Measurements from ENCODE around the gene TMIGD3.

Gene TMIGD3

GRCh38 chr1:111448918-111449702 lies 54.3 kb downstream of the TMIGD3 start, which contains the start of the genes ATP5PB and WDR77:
Gene ATP5PB, plus strand, starts transcription at chr1:111449464. Its CDS starts 78 bp downstream, at chr1:111449542.
Gene WDR77, minus strand, starts transcription at chr1:111449256. Its CDS starts 87 bp downstream, at chr1:111449169.
- Histone ChIP-seq H3K27me3 (ENCODE audit: control insufficient read depth, insufficient read depth, low read length) (no peaks in the 10 kb centered on the region), H3K27ac (ENCODE audit: low read depth, low read length) (peak within 1 kb of the TSS; percentile 90), H3K36me3 (ENCODE audit: control insufficient read depth, insufficient read depth, low read length) (no peaks in the 10 kb centered on the region), H3K4me1 (ENCODE audit: control insufficient read depth, insufficient read depth, low read length) (peaks cover 12% of the 10 kb centered on the region), H3K4me3 (ENCODE audit: low read length) (peak within 1 kb of the TSS; percentile 86), H3K9ac (ENCODE audit: low read length) (peak within 1 kb of the TSS; percentile 92)

DNA sequence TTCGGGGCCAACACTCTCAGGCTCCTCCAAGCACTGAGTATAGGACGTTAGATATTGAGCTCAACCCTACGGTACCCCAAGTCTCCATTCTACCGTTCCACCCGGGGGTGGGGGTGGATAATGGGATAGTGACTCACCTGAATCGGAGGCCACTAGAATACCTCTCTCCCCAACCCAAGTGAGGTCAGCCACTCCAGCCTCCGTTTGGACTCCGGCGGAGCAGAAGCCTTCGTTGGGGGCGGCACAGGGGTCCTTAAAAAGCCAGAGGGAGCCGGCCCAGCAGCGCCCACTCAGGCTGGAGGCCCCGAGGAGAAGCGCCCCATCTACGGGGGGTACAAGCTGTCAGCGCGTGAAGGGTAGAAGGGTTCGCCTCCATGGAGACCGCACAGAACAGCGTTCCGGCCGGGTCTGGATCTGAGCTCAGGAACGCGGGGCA lies 54.9 kb downstream of the TMIGD3 start:
- Histone ChIP-seq H3K4me3 (ENCODE audit: low read length) (peak overlapping the region; percentile 79), H3K27me3 (ENCODE audit: control insufficient read depth, insufficient read depth, low read length) (no peaks in the 10 kb centered on the region), H3K27ac (ENCODE audit: low read depth, low read length) (peak overlapping the region; percentile 38), H3K4me1 (ENCODE audit: control insufficient read depth, insufficient read depth, low read length) (peaks cover 12% of the 10 kb centered on the region), H3K9ac (ENCODE audit: low read length) (no peak overlapping the region), H3K36me3 (ENCODE audit: control insufficient read depth, insufficient read depth, low read length) (peaks cover 5% of the 10 kb centered on the region)

DNA sequence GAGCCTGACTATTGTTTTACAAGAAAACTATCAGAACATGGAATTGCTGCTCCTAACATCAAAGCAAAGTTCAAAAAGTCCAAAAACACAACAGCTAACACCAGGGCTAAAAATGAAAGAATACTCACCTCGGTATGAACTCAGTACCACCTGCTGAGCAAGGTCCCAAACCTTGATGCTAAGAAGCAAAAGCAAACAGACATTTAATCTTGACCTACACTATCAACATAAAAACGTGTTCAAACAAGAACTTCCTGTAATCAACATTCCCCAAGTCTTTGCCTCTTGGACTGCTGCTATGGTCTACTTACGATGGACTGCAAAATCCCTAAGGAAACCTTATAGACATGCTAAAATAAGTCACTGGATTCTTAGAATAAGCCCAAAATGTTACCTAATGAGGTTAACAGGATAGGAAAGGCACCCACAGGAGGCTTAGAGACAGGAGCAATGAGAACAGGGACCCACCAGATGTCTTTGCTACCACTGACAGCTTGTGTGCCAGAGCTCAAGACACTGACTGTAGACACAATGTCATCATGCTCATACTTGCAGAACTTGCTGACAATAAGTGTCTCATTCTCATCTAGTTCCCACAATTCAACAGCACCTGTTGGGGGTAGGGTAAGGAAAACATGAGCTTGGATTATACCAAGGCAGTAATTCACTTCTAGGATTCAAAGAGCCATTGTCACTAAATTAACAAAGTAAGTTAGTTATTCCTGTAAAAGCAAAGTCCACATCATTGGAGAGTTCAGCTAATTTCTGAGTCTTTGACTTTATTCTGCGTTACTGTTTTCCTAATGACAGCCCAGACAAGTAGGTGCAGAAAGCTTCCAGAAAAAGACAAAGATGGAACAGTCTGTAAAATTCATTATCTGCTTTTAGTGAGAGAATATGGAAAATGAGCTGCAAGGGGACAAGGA lies 56.2 kb downstream of the TMIGD3 start:
- Histone ChIP-seq H3K4me1 (ENCODE audit: control insufficient read depth, insufficient read depth, low read length) (peaks cover 12% of the 10 kb centered on the region), H3K27ac (ENCODE audit: low read depth, low read length) (no peak overlapping the region), H3K36me3 (ENCODE audit: control insufficient read depth, insufficient read depth, low read length) (peaks cover 18% of the 10 kb centered on the region), H3K4me3 (ENCODE audit: low read length) (no peak overlapping the region), H3K9ac (ENCODE audit: low read length) (no peak overlapping the region), H3K27me3 (ENCODE audit: control insufficient read depth, insufficient read depth, low read length) (no peaks in the 10 kb centered on the region)

DNA sequence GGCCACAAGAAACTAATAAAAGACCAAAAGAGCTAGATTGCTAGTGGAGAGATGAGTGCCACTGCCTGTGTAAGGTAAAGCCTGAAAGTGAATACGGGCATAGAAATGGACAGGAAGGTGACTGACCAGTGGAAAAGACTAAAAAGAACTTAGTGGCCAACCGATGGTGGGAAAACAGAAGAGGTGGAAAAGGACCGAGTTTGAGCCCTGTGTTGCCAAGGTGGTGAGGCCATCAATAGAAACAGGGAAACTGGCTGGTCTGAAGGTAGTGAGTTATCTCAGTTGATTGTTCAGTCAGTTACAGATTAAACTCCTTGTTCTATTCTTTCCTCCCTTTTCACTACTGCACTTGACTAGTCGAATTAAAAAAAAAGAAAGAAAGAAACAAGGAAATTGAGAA lies 56.9 kb downstream of the TMIGD3 start:
- Histone ChIP-seq H3K4me1 (ENCODE audit: control insufficient read depth, insufficient read depth, low read length) (peaks cover 12% of the 10 kb centered on the region), H3K27me3 (ENCODE audit: control insufficient read depth, insufficient read depth, low read length) (no peaks in the 10 kb centered on the region), H3K36me3 (ENCODE audit: control insufficient read depth, insufficient read depth, low read length) (peaks cover 23% of the 10 kb centered on the region), H3K27ac (ENCODE audit: low read depth, low read length) (no peak overlapping the region), H3K4me3 (ENCODE audit: low read length) (no peak overlapping the region), H3K9ac (ENCODE audit: low read length) (no peak overlapping the region)

GRCh38 chr1:111444031-111444430 lies 59.4 kb downstream of the TMIGD3 start:
- Histone ChIP-seq H3K36me3 (ENCODE audit: control insufficient read depth, insufficient read depth, low read length) (peaks cover 31% of the 10 kb centered on the region), H3K4me3 (ENCODE audit: low read length) (no peak overlapping the region), H3K27me3 (ENCODE audit: control insufficient read depth, insufficient read depth, low read length) (no peaks in the 10 kb centered on the region), H3K9ac (ENCODE audit: low read length) (no peak overlapping the region), H3K4me1 (ENCODE audit: control insufficient read depth, insufficient read depth, low read length) (no peaks in the 10 kb centered on the region), H3K27ac (ENCODE audit: low read depth, low read length) (no peak overlapping the region)

DNA sequence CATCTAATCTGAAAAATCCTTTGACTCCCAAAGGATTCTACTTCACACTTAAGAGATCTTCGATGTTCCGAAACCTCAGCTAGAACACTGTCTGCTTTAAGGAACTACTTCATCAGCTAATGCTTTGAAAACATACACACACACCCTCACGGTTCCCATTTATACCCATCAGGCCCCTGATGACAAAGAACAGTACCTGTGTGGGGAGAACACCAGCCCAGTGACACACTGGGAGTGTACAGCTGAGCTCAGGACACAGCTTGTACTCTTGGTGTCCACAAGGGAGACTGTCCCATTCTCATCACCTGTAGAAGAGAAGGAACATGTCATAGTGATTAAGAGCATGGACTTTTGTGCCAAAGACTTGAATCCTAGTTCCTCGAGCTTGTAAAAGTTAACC lies 61.0 kb downstream of the TMIGD3 start:
- H3K4me1 ChIP-seq (ENCODE audit: control insufficient read depth, insufficient read depth, low read length) = no peaks in the 10 kb centered on the region
- H3K27me3 ChIP-seq (ENCODE audit: control insufficient read depth, insufficient read depth, low read length) = no peaks in the 10 kb centered on the region
- peaks cover 33% of the 10 kb centered on the region for H3K36me3 ChIP-seq (ENCODE audit: control insufficient read depth, insufficient read depth, low read length)
- no peak overlapping the region for H3K4me3 ChIP-seq (ENCODE audit: low read length)
- no peak overlapping the region for H3K9ac ChIP-seq (ENCODE audit: low read length)
- no peak overlapping the region for H3K27ac ChIP-seq (ENCODE audit: low read depth, low read length)

DNA sequence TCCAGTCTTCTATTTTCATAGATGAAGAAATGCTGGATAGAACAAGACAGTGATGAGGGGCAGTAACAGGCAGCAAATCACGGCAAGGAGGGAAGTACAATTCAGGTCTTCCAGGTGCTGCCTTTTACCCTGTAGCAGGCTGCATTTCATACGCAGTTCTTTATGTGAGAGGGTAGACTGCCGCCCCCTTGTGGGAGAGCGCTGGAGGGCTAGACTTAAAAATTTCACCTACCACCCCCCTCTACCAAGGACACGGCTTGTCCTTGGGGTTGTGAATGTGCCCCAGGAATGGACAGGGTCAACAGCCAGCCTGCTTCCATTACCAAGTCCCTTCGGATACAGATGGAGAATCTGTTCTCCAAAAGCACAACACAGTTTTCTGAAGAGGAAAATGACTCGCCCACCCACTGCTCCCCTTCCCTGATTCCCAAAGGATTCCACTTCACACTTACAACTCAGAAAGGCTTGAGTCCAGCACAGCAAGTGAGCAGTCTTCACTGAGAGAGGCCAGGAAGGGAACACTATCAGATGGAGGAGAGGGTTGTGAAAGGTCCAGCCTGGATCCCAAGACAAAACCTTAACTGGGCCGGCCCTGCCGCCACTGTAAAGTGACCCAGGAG lies 61.8 kb downstream of the TMIGD3 start:
- no peak overlapping the region for H3K27ac ChIP-seq (ENCODE audit: low read depth, low read length)
- H3K9ac ChIP-seq (ENCODE audit: low read length) = no peak overlapping the region
- no peaks in the 10 kb centered on the region for H3K4me1 ChIP-seq (ENCODE audit: control insufficient read depth, insufficient read depth, low read length)
- no peak overlapping the region for H3K4me3 ChIP-seq (ENCODE audit: low read length)
- peaks cover 33% of the 10 kb centered on the region for H3K36me3 ChIP-seq (ENCODE audit: control insufficient read depth, insufficient read depth, low read length)
- no peaks in the 10 kb centered on the region for H3K27me3 ChIP-seq (ENCODE audit: control insufficient read depth, insufficient read depth, low read length)

DNA sequence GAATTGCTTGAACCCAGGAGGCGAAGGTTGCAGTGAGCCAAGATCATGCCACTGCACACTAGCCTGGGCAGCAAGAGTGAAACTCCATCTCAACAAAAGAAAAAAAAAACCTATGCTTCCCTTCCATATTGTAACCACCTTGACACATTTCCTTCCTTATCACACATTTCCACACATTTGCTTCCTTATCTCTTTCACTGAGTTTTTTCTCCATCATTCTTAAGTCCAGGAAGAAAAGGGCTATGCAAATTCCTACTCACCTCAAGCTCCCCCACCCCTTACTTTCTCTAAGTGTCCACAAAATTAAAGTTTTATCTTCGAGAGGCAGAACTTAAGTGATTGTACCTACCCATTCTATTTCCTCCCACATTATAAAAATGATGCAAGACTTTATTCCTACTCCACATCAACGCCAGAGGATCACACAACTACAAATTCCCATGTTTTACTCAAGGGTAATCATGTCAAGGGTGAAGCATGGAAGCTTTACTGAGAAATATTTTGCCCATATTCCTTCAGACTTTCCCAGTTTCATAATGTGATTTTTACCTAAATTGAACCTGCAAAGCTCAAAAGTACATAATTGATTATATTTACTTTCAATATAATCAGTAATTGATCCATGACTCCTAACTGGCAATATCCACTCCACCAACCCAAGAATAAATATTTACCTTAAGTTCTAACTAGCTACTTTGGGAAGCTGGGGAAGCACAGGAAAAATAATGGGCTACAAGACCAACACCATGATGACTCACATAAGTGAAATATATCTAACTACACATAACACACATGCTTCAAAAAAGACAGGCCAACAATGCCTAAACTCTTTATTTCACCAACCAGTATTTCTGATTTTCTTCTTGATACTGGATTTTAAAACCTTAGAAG lies 63.7 kb downstream of the TMIGD3 start:
- Histone ChIP-seq H3K27ac (ENCODE audit: low read depth, low read length) (no peak overlapping the region), H3K27me3 (ENCODE audit: control insufficient read depth, insufficient read depth, low read length) (no peaks in the 10 kb centered on the region), H3K4me3 (ENCODE audit: low read length) (no peak overlapping the region), H3K36me3 (ENCODE audit: control insufficient read depth, insufficient read depth, low read length) (peaks cover 33% of the 10 kb centered on the region), H3K9ac (ENCODE audit: low read length) (no peak overlapping the region), H3K4me1 (ENCODE audit: control insufficient read depth, insufficient read depth, low read length) (no peaks in the 10 kb centered on the region)

GRCh38 chr1:111436726-111437125 lies 66.7 kb downstream of the TMIGD3 start:
- no peak overlapping the region for H3K4me3 ChIP-seq (ENCODE audit: low read length)
- peaks cover 11% of the 10 kb centered on the region for H3K36me3 ChIP-seq (ENCODE audit: control insufficient read depth, insufficient read depth, low read length)
- no peaks in the 10 kb centered on the region for H3K27me3 ChIP-seq (ENCODE audit: control insufficient read depth, insufficient read depth, low read length)

More at GRCh38 chr1:111436726-111437125, 66.7 kb downstream of the TMIGD3 start:
- Histone ChIP-seq H3K4me1 (ENCODE audit: control insufficient read depth, insufficient read depth, low read length) (no peaks in the 10 kb centered on the region), H3K27ac (ENCODE audit: low read depth, low read length) (no peak overlapping the region), H3K9ac (ENCODE audit: low read length) (no peak overlapping the region)
